D341Med (cell line): ENCODE data around the gene TOP2B.

Source experiments
- DNase-seq: peaks from one replicate; pipeline ENCODE4 v3.0.0; 2012; ENCODE audit warnings: low spot score

Gene TOP2B, protein sequence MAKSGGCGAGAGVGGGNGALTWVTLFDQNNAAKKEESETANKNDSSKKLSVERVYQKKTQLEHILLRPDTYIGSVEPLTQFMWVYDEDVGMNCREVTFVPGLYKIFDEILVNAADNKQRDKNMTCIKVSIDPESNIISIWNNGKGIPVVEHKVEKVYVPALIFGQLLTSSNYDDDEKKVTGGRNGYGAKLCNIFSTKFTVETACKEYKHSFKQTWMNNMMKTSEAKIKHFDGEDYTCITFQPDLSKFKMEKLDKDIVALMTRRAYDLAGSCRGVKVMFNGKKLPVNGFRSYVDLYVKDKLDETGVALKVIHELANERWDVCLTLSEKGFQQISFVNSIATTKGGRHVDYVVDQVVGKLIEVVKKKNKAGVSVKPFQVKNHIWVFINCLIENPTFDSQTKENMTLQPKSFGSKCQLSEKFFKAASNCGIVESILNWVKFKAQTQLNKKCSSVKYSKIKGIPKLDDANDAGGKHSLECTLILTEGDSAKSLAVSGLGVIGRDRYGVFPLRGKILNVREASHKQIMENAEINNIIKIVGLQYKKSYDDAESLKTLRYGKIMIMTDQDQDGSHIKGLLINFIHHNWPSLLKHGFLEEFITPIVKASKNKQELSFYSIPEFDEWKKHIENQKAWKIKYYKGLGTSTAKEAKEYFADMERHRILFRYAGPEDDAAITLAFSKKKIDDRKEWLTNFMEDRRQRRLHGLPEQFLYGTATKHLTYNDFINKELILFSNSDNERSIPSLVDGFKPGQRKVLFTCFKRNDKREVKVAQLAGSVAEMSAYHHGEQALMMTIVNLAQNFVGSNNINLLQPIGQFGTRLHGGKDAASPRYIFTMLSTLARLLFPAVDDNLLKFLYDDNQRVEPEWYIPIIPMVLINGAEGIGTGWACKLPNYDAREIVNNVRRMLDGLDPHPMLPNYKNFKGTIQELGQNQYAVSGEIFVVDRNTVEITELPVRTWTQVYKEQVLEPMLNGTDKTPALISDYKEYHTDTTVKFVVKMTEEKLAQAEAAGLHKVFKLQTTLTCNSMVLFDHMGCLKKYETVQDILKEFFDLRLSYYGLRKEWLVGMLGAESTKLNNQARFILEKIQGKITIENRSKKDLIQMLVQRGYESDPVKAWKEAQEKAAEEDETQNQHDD (N-terminal part only)

DNA sequence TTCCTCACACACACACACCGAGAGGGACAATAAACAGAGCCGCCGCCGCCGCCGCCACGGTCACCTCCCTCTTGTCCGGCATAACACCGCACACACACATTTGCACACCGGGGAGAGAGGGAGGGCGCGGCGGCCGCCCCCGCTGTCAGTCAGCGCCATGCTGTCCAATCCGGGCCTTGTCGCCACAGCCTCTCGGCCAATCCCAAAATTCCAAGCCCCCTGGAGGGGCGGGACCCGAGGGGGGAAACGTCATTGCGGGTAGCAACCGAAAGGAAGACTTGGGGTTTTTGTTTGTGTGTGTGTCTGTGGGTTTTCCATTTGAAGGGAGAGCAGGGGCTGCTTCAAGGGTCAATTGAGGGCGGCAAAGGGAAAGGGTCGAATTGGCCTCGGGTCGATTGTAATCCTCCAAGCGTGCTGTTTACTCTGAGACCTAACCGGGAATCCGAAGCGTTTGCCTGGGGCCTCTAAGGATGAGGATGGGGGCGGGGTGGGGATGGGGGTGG is at the start of gene TOP2B:
Gene TOP2B, minus strand, starts transcription at position 96 of the 503 bp plus-strand sequence. CDS start 610 bp downstream, outside the sequence.
- peak; percentile 97 for DNase-seq

DNA sequence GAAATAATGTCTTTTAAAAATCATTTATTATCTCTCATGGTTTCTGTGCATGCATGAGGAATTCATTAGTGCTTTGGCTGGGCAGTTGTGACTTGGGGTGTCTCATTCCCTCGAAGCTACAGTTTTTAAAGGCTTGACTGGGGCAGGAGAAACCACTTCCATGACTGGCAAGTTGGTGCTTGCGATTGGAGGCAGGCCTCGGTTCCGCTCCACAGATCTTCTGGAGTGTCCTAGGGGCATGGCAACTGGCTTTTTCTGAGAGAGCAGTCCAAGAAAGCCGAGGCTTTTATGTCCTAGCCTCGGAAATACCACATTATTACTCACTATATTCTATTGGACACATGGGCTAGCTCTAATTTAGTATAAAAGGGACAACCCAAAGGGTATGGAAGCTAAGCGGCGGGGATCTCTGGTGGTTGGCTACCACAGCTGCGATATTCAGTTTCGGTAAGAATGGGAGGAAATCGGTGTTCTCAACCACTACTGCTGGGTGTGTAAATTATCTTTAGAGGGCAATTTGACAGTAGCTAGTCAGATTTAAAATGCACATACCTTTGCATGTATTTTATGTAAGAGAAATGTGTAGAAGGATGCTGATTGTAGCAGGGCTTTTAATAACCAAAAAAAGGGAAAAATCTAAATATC is 48.8 kb upstream of the TOP2B start:
- no peak for DNase-seq

DNA sequence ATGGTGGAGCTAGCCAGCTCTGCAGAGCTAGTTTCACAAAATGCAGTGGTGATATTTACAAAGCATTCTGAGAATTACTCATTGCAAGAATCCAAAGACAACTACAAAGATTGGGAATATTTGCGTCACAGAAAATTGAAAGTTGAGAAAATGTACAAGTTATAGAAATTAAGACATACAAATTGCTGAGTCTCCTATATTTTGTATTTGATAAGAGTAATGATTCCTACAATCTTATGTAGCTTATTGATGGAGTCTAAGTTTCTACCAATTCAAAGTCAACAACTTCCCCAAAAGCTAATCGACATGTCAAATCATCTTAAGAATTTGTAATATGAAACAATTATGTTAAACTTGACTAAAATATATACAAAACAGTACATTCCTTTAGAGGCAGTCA is 46.4 kb upstream of the TOP2B start:
- no peak for DNase-seq

DNA sequence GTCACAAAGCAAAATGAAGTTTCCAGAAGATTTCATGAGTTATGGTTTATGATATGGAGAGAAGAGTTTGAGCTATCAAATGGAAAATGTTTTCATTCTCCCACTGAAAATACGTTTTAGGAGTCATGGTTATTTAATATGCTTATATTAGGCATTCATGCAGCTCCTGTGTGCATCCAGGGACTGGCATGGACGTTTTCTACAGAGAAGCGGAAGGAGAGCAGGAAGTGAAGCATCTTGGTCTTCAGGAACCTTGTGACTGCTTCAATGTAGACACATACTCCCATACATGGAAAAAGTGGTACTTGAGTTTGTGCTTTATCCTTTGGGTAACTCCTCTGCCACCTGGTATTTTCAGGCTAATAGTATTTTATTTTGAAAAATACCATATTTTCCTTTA is 43.3 kb upstream of the TOP2B start:
- no peak for DNase-seq

DNA sequence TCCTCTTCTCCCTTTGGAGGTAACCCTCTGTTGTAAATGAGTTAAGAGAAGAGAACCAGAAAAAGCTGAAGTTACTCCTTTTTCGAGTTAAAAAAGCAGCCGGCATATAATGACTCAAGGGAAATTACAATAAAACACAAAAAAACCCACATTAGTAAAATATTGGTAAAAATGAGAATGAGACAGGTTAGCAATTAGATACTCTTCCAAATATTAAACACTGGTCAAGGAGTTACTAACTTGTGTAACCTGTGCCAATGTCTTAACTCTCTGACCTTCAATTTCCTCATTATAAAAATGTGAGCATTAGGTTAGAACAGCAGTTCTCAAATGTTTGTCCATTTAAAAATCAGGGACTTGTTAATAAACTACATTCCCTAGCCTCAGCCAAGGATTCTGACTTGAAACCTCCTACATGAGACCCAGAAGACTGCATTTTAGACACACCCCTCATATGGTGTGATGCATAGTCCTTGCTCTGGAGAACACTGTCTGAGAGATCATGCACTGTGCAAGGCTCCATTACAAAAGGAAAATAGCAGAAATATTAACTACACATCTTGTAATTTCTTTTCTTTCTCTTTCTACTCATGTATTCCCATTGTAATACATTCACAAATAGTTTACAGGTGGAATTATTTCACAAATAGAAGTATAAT is 42.7 kb upstream of the TOP2B start:
- no peak for DNase-seq

DNA sequence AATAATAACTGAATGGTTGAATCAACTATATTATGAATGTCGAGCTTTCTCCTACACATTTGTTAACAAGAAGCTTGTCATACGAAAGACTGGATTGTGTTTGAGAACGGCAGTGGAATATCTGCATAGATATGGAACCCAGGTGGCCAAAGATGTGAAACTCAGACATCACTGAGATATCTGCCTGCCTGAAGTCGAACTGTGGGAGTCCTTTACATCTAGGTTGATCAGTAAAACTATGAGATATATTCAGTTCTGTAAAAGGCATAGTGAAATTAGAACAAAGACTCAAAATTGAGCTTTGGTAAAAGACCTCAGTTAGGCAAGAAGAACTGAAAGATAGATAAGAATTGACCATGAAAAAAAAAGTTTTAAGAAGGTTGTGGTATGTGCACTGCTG is 41.5 kb upstream of the TOP2B start:
- no peak for DNase-seq

DNA sequence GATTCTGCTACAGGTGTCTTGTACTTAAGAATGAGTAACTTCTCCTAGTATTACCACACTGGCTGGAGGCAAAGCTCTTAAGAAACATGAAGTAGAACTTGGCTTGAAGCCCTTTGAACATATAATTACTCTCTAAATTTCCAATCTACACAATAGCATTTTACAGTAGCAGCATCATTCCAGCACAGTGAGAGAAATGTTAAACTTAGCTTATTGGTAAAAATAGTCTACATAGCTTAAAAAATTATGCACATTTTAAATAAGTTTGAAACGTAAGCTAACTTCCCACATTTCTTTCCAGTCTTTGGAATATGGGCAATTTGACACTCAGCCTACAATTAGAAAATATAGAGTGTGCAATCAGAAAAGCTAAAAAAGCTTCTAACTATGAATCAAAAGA is 32.8 kb upstream of the TOP2B start:
- no peak for DNase-seq

DNA sequence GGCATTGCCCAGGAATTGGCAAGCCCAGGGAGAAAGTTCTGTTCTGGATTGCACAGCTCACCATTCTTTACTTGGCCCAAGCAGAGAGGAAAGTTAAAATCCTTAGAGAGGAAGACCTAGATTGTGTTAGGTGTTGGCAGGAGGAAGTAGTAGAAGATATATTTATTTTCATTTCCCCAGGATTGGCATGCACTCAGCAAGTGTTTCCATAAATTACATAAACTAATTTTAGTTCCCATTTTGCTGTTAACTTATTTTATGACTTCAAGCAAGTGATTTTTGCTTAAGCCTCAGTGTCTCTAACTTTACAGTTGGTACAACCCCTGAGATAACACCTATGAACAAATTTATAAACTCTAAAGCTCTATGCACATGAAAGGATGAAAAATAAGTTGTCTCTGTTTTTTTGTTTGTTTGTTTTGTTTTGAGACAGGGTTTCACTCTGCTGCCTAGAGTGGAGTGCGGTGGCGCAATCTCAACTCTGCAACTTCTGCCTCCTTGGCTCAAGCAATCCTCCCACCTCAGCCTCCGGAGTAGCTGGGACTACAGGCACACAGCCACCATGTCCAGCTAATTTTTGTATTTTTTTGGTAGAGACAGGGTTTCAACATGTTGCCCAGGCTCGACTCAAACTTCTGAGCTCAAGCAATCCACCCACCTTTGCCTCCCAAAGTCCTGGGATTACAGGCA is 31.2 kb upstream of the TOP2B start:
- no peak for DNase-seq

DNA sequence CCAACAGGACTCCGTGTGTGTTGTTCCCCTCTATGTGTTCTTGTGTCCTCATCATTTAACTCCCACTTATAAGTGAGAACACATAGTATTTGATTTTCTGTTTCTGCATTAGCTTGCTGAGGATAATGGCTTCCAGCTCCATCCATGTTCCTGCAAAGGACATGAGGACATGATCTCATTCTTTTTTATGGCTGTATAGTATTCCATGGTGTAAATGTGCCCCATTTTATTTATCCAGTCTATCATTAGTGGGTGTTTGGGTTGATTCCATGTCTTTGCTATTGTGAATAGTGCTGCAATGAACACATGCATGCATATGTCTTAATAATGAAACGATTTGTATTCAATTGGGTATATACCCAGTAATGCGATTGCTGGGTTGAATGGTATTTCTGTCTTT is 28.5 kb upstream of the TOP2B start:
- no peak for DNase-seq

DNA sequence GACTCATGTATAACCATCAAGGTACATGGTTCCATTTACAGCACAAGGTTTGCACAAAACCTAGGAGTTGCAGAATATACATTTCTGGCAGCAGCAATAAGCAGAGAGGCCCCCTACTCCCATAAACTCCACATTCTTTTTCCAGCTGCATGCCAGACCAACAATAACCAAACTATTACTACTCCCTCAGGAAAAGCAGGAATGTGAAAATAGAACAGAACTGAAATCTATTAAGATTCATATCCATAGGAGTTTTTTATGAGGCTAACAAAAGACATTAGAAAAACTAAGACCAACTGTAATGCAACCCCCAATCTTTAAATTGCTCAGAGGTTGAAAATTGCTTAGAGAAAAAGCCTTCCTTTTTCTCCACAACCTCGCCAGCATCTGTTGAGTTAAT is 27.6 kb upstream of the TOP2B start:
- DNase-seq: no peak

DNA sequence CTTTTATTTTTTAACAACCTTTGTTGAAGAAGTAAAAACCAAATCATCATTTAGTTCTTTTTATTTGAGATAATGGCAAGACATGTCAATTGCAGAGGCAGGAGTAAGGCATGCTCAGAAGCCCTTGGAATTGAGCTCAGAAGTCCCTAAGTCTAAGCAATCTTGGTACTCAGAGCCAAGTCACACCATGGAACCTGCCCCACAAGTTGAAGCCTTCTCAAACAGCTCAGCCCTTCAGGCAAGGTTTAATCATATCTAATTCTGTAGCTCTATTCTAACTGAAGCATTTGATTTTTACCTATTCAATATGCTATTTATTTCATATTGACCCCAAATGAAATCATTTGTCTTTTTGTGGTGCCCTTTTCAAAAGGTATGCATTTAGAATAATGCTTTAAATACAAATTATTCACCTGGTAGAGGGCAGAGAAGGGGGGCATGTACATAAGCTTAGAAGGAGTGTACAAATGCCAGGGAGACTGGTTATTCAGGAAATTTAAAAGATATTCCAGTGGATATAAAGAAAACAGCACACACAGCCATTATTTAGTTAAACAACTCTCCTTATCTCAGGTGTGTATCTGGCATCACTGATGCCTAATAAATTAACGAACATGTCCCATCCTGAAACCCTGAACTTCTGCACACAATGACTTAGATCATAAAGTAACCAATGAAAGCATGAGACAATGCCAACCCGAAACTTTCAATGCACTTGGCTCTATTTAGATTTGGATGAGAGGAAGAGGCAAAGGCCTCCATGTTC is 26.2 kb upstream of the TOP2B start:
- DNase-seq: no peak

DNA sequence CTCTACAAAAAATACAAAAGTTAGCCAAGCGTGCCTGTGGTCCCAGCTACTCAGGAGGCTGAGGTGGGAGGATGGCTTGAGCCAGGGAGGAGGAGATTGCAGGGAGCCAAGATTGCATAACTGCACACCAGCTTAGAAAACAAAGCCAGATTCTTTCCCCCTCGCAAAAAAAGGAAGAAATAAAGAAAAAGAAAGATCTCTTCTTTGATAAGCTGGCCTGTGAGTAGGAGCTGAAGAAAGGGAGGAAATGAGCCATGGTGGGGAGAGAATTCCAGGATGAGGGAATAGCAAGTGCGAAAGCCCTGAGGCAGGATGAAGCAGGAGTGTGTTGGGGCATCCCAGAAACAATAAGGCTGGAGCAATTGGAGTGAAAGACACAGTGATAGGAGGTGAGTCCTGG is 24.5 kb upstream of the TOP2B start:
- DNase-seq: no peak

DNA sequence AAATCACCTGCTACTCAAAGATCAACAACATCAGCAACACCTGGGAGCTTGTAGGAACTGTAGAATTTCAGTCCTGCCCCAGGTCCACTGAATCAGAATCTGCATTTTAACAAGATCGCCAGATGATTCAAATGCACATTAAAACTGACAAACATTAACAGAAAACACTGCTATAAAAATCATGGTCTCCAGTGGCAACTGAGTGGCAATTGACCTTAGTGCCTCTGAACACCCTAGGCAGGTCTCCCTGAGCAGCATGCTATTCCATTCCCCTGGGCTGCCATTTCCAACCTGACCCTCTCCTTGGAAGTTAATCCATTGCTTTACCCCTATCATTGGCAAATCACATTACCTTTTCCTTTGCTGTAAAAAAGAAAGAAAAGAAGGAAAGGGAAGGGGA is 23.0 kb upstream of the TOP2B start:
- DNase-seq: no peak

DNA sequence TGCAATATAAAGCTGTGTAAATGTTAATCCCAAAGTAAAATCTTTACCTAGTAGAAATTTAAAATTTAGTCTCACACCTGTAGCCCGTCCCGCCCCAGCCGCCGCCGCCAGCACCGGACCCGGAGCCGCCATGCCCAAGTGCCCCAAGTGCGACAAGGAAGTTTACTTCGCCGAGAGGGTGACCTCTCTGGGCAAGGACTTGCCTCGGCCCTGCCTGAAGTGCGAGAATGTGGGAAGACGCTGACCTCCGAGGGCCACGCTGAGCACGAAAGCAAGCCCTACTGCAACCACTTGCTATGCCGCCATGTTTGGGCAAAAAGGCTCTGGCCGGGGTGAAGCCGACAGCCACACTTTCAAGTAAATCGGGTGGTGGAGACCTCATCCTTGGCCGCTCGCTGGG is 22.1 kb upstream of the TOP2B start:
- no peak for DNase-seq

DNA sequence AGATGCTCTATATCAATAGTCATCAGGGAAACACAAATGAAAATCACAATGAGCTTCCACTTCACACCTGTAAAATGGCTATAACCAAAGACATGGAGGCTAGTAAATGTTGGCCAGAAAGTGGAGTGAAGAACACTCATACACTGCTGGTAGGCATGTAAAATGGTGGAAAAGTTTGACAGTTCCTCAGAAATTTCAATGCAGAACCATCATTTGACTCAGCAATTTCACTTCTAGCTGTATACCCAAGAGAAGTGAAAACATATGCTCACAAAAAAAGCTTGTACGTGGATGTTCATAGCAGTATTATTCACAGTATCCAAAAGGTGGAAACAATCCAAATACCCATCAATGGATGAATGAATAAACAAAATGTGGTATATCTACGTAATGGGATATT is 19.2 kb upstream of the TOP2B start:
- DNase-seq: no peak

DNA sequence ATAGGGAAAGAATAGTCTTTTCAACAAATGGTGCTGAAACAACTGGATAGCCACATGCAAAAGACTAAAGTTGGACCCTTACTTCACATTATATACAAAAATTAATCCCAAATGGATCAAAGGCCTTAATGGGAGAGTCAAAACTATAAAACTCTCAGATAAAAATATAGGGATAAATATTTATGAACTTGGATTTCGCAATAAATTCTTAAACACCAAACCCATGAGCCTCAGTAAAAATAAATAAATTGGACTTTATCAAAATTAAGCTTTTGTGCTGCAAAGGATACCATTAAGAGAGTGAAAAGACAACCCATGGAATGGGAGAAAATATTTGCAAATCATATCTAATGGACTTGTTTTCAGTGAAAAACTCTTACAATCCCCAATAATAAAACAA is 18.7 kb upstream of the TOP2B start:
- no peak for DNase-seq

DNA sequence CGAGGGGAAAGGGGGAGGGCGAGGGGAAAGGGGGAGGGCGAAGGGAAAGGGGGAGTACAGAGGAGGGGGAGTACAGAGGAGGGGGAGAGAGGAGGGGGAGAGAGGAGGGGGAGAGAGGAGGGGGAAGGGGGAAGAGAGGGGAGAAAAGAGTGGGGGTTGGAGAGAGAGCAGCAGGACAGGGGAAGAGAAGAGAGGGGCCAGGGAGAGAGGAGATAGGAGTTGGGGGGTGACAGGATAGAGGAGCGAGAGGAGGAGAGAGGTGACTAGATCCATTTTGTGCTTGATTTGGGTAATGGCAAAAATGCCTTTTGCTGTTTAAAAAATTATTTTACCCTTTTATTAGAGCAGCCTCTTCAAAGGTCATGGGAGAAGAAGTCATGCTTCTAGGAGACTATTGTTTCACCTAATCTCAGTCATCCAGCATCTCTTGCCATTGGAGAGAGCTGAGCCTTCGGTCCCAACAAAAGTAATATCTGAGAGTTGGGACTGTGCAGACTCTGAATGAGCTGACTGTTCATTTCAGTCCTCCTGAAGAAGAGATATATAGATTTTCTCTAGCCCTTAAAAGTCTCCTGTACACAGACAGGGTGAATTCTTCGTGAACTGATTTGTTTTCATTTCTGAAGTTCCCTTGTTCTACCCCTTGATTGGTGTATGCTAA is 15.1 kb upstream of the TOP2B start:
- no peak for DNase-seq

DNA sequence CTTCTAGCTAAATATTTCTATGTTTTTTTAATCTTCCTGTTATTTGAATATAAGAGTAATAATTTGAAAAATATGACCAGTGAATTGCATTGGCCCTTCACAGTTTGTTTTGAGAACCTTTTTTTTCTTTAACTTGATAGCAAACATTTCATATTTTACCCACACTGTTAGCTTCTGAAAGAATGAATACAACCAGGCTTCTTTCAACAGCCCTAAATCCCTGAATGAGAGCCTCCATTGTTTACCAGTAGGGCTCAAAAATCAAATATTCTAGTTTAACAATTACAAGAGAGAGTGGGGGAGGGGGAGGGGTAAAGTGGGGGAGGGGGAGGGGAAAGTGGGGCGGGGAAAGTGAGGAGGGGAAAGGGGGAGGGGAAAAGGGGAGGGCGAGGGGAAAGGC is 14.5 kb upstream of the TOP2B start:
- no peak for DNase-seq

DNA sequence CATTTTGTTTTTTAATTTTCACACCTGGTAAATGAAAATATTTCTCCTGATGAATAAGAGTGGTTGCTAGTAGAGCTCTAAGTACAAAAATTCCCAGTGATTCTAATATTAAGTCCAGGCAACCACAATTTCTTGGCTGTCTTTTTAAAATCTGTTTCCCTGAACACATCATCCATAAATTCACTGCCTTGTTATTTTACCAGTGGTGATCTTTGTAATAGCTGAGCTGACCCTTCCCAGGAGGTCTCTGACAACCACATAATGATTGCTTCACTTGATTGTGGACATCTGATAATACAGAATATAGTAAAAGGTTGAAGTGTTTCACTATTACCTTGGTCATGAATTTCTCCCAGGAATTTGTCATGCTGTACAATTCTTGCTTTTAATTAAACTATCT is 13.9 kb upstream of the TOP2B start:
- DNase-seq: no peak

DNA sequence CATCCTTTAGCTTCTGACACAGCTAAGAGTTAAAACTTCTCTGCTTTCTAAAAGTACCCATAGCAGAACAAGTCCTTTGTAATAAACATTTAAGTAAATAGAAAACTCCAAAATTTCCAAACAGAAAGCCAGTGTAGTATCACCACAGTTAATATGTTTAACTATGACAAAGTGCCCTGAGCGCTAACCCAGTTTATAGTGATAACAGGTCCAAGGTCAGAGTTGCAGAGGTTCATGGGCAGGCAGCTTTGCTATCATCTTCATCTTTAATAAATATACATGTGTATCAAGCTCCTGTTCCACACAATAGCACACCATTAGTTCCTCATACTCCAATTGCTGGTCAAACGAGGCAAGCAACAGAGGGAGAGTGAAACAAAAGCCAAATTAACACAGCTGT is 12.4 kb upstream of the TOP2B start:
- no peak for DNase-seq
